Measurements from ENCODE around the gene TBC1D22A. TPM values are rescaled to one million over a fixed set of nuclear protein-coding genes. Genes with fewer than 3 reads are reported as not detected.

TBC1D22A gene
- total and polyA plus RNA-seq, 2 donors from 2014 or later: 24.6 to 39.4 TPM

- intact Hi-C loops (cut with DNase I): no loop called here
- TF ChIP-seq CTCF (IDR thresholded peaks at IDR 0.05; ENCODE audit: borderline replicate concordance, extremely low read depth, insufficient read depth): no peak
- H3K9ac ChIP-seq (ENCODE audit: low read length in 3 of 3): no peak overlapping the region
- no peaks in the 10 kb centered on the region for H3K36me3 ChIP-seq (ENCODE audit: control insufficient read depth in 2 of 3, insufficient read depth in 3 of 3, low read length in 3 of 3)
- no peak overlapping the region for H3K27ac ChIP-seq (ENCODE audit: low read depth in 2 of 2, low read length in 2 of 2)
- peaks cover 0 to 22% (median 14%) of the 10 kb centered on the region in 3 donors for H3K4me1 ChIP-seq (ENCODE audit: control insufficient read depth in 2 of 3, insufficient read depth in 2 of 3, low read depth in 1 of 3, low read length in 3 of 3)
- DNase-seq: no peak
- H3K9me3 ChIP-seq (ENCODE audit: control insufficient read depth in 2 of 3, insufficient read depth in 1 of 3, low read length in 3 of 3): no peaks in the 10 kb centered on the region
- FAIRE-seq: no peak
- H3K27me3 ChIP-seq (ENCODE audit: control insufficient read depth, insufficient read depth, low read length): no peaks in the 10 kb centered on the region
- H3K4me3 ChIP-seq (ENCODE audit: low read length in 3 of 3): no peak overlapping the region
Measured at GRCh38 chr22:46740910-46741780, 21.3 kb upstream of the TBC1D22A start.

- Histone ChIP-seq H3K9me3 (ENCODE audit: control insufficient read depth in 2 of 3, insufficient read depth in 1 of 3, low read length in 3 of 3) (no peaks in the 10 kb centered on the region), H3K36me3 (ENCODE audit: control insufficient read depth in 2 of 3, insufficient read depth in 3 of 3, low read length in 3 of 3) (no peaks in the 10 kb centered on the region), H3K27me3 (ENCODE audit: control insufficient read depth, insufficient read depth, low read length) (no peaks in the 10 kb centered on the region), H3K4me1 (ENCODE audit: control insufficient read depth in 2 of 3, insufficient read depth in 2 of 3, low read depth in 1 of 3, low read length in 3 of 3) (peaks cover 0 to 15% (median 8%) of the 10 kb centered on the region in 3 donors), H3K9ac (ENCODE audit: low read length in 3 of 3) (no peak overlapping the region), H3K27ac (ENCODE audit: low read depth in 2 of 2, low read length in 2 of 2) (no peak overlapping the region), H3K4me3 (ENCODE audit: low read length in 3 of 3) (no peak overlapping the region)
- no peak for TF ChIP-seq CTCF (IDR thresholded peaks at IDR 0.05; ENCODE audit: borderline replicate concordance, extremely low read depth, insufficient read depth)
- FAIRE-seq (no peak), DNase-seq (no peak)
- intact Hi-C loops (cut with DNase I): no loop called here
Measured at GRCh38 chr22:46741974-46742519, 20.4 kb upstream of the TBC1D22A start.

GRCh38 chr22:46742576-46743221, 19.8 kb upstream of the TBC1D22A start:
- Histone ChIP-seq H3K4me1 (ENCODE audit: control insufficient read depth in 2 of 3, insufficient read depth in 2 of 3, low read depth in 1 of 3, low read length in 3 of 3) (peaks cover 0 to 15% (median 8%) of the 10 kb centered on the region in 3 donors), H3K4me3 (ENCODE audit: low read length in 3 of 3) (no peak overlapping the region), H3K36me3 (ENCODE audit: control insufficient read depth in 2 of 3, insufficient read depth in 3 of 3, low read length in 3 of 3) (no peaks in the 10 kb centered on the region), H3K27me3 (ENCODE audit: control insufficient read depth, insufficient read depth, low read length) (no peaks in the 10 kb centered on the region), H3K27ac (ENCODE audit: low read depth in 2 of 2, low read length in 2 of 2) (no peak overlapping the region), H3K9me3 (ENCODE audit: control insufficient read depth in 2 of 3, insufficient read depth in 1 of 3, low read length in 3 of 3) (no peaks in the 10 kb centered on the region), H3K9ac (ENCODE audit: low read length in 3 of 3) (no peak overlapping the region)
- FAIRE-seq (no peak), DNase-seq (peak in 1 of 5 donors; percentile 54)
- TF ChIP-seq CTCF (IDR thresholded peaks at IDR 0.05; ENCODE audit: borderline replicate concordance, extremely low read depth, insufficient read depth): no peak
- intact Hi-C loops (cut with DNase I): no loop called here
